ENCODE data around the gene INSL3.

The INSL3 gene

DNA sequence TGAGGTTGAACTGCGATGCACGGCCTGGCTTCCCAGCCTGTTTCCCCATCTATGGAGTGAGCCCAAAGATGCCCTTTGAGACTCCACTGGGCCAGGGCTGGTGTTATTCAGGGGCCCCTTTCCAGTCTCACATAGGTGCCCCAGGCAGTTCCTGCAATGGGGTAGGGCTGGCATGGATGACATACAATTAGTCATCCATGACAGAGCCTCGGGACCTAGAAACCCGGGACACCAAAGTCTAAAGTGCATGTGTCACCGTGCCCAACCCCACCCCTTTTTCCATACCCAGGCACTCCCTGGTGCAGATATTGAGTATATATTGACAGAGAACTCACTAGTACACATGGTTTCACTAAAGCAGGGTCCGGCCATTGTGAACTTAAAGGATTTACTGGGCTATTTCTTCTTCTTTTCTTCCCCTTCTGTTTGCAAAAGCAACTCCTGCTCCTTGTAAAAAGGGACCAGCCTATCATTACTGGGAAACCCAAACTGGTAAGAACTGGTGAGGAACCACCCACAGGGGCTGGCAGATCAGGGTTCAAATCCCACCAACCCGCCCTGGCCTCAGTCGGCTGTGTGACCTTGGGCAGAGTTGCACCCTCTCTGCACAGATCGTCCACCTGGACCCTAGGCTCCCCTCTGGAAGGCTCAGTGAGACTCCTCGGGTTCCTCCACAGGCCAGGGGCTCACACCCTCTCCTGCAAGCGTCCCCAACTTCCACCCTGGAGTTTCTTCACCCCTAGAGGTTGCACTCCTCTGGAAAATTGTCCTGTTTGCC, 23.7 kb downstream of the INSL3 start:
- TF ChIP-seq, protein P1, sequence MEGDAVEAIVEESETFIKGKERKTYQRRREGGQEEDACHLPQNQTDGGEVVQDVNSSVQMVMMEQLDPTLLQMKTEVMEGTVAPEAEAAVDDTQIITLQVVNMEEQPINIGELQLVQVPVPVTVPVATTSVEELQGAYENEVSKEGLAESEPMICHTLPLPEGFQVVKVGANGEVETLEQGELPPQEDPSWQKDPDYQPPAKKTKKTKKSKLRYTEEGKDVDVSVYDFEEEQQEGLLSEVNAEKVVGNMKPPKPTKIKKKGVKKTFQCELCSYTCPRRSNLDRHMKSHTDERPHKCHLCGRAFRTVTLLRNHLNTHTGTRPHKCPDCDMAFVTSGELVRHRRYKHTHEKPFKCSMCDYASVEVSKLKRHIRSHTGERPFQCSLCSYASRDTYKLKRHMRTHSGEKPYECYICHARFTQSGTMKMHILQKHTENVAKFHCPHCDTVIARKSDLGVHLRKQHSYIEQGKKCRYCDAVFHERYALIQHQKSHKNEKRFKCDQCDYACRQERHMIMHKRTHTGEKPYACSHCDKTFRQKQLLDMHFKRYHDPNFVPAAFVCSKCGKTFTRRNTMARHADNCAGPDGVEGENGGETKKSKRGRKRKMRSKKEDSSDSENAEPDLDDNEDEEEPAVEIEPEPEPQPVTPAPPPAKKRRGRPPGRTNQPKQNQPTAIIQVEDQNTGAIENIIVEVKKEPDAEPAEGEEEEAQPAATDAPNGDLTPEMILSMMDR (IDR thresholded peaks at IDR 0.05; ENCODE audit: insufficient read depth, low read depth, low read length, missing control alignments) = no peak
- no peak for DNase-seq (ENCODE audit: low read depth)
- no peak overlapping the region for H3K4me3 ChIP-seq (ENCODE audit: low read depth, low read length)

- no peak overlapping the region for H3K4me3 ChIP-seq (ENCODE audit: low read depth, low read length)
These were observed 24.4 kb downstream of the INSL3 start for GRCh38 chr19:17796838-17797423.

GRCh38 chr19:17796013-17796837, 25.1 kb downstream of the INSL3 start:
- TF ChIP-seq, protein P1 (IDR thresholded peaks at IDR 0.05; ENCODE audit: insufficient read depth, low read depth, low read length, missing control alignments) = no peak
- DNase-seq (ENCODE audit: low read depth) = no peak
- no peak overlapping the region for H3K4me3 ChIP-seq (ENCODE audit: low read depth, low read length)

More at GRCh38 chr19:17796838-17797423, 24.4 kb downstream of the INSL3 start:
- no peak for DNase-seq (ENCODE audit: low read depth)
- TF ChIP-seq, protein P1 (IDR thresholded peaks at IDR 0.05; ENCODE audit: insufficient read depth, low read depth, low read length, missing control alignments) = no peak

GRCh38 chr19:17795495-17795856, 25.8 kb downstream of the INSL3 start:
- H3K4me3 ChIP-seq (ENCODE audit: low read depth, low read length) = no peak overlapping the region
- no peak for DNase-seq (ENCODE audit: low read depth)

DNA sequence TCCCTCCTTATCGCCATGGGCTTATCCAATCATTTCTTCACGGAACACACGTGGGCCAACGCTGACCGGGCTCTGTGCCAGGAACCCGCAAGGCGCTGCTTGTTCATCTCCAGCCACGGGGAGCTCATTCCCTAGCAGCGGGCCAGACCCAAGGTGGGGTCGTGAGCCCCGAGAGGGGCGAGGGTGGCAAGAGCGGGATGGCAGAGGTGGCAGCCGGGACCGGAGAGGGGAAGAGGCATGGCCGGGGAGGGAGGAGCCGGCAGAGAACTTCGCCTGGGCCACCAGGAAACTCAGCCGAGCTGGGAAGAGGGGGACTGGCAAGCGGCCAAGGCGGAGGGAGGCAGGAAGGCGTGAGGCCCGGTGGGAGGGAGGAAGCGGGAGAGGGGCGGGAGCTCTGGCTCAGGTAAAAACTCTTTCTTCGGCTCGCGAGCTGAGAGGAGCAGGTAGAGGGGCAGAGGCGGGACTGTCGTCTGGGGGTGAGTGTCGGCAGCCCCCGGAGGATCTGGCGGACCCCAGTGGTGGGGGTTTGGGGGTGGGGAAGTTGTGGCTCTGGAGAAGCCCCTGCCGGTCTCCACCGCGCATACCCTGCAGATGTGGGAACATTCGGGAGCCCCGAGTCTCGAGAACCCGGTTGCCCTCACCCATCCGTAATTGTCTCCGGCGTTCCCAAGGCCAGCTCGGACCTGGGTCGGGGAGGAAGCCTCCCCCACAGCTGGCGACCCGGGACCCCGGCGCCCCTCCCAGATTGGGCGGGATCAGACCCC, 26.4 kb downstream of the INSL3 start, which contains the start of gene B3GNT3:
Gene B3GNT3, plus strand, starts transcription at position 408 of the 764 bp plus-strand sequence. CDS start 12,670 bp downstream, outside the sequence.
- H3K4me3 ChIP-seq (ENCODE audit: low read depth, low read length) = no peak within 1 kb of the TSS
- TF ChIP-seq, protein P1 (IDR thresholded peaks at IDR 0.05; ENCODE audit: insufficient read depth, low read depth, low read length, missing control alignments) = no peak
- DNase-seq (ENCODE audit: low read depth) = no peak

More at GRCh38 chr19:17795495-17795856, 25.8 kb downstream of the INSL3 start:
- TF ChIP-seq, protein P1 (IDR thresholded peaks at IDR 0.05; ENCODE audit: insufficient read depth, low read depth, low read length, missing control alignments) = no peak

DNA sequence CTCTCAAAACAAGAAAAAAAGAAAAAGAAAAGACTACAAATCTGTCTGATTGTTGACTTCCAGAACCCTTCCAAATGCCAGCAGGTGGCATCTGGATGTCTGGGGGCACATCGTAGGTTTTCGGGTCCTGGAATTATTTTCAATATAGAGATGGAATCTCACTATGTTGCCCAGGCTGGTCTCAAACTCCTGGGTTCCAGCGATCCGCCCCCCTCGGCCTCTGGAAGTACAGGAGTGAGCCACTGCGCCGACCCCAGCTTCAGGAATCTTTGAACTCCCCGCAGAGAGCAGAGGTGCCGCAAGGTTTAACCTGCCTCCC, 26.9 kb downstream of the INSL3 start:
- TF ChIP-seq, protein P1 (IDR thresholded peaks at IDR 0.05; ENCODE audit: insufficient read depth, low read depth, low read length, missing control alignments) = no peak
- H3K4me3 ChIP-seq (ENCODE audit: low read depth, low read length) = no peak overlapping the region
- no peak for DNase-seq (ENCODE audit: low read depth)

All from GM12865 (cell line).